T-cell (primary cell): ENCODE data around the gene NYNRIN. TPM values are rescaled to one million over a fixed set of nuclear protein-coding genes. Genes with fewer than 3 reads are reported as not detected.
"Not testable (repeated sequence)": the region's sequence is repeated elsewhere in the genome, so short reads cannot be mapped to it uniquely, and the experiment has no call there.

Source experiments
- ATAC-seq, 4 experiments: fragments of 200-7000 bp in 3 of 4; fragments of 150-1000 bp in 1 of 4; cut with Tn5 transposase; replicated peaks in 1 of 4; 1 replicate in 3 of 4; 2 replicates in 1 of 4; pipeline ENCODE4 v1.10.0; 2021; ENCODE audit warnings: moderate library complexity in 3 of 4, mild to moderate bottlenecking in 2 of 4, moderate number of reproducible peaks in 1 of 4
- CTCF ChIA-PET, 2 donors: fragments of 300-600 bp; sonication (Branson Sonifier 250); formaldehyde crosslinking; loops; one replicate each; lab custom pipeline; 2022; ENCODE audit warnings: antibody characterized with exemption in 2 of 2; lab: Charles Lee
- POLR2A ChIA-PET, 2 donors: fragments of 300-600 bp; sonication (Branson Sonifier 250); formaldehyde crosslinking; loops; one replicate each; lab custom pipeline; 2022; ENCODE audit warnings: antibody characterized with exemption in 2 of 2; lab: Charles Lee
- DNase-seq, 35 experiments: peaks; one replicate each; pipeline versions ENCODE4 v3.0.0 to v3.0.0-alpha.2; 2013 to 2023
- H3K27ac ChIP-seq: one replicate; pipeline ENCODE4 v1.5.1; 2013; ENCODE audit warnings: low read length
- H3K27me3 ChIP-seq, 2 experiments: replicated peaks in 1 of 2; 1 replicate in 1 of 2; 2 replicates in 1 of 2; pipeline versions ENCODE4 v1.6.1 to v1.7.0; 2013; ENCODE audit warnings: low read length in 1 of 2, mixed read lengths in 1 of 2; ENCODE audit not compliant: control insufficient read depth in 2 of 2, insufficient read depth in 2 of 2; ENCODE audit errors: extremely low read depth in 1 of 2
- H3K36me3 ChIP-seq, 2 donors: 1 replicate in 1 of 2; 2 replicates in 1 of 2; pipeline versions ENCODE4 v1.6.1 to v1.7.0; 2013; ENCODE audit warnings: low read length in 1 of 2; ENCODE audit not compliant: control insufficient read depth in 2 of 2, insufficient read depth in 1 of 2; ENCODE audit errors: extremely low read depth in 1 of 2
- H3K4me1 ChIP-seq, 2 experiments: 1 replicate in 1 of 2; 2 replicates in 1 of 2; pipeline versions ENCODE4 v1.6.1 to v1.7.0; 2013; ENCODE audit warnings: low read length in 2 of 2, mixed read lengths in 1 of 2; ENCODE audit not compliant: insufficient read depth in 2 of 2, control insufficient read depth in 1 of 2; ENCODE audit errors: extremely low read depth in 1 of 2
- H3K4me3 ChIP-seq, 2 donors: 1 replicate in 1 of 2; 2 replicates in 1 of 2; pipeline versions ENCODE4 v1.5.1 to v1.7.0; 2013; ENCODE audit warnings: mild to moderate bottlenecking in 2 of 2, low read length in 1 of 2, moderate library complexity in 1 of 2; ENCODE audit not compliant: control insufficient read depth in 1 of 2; ENCODE audit errors: extremely low read depth in 1 of 2
- H3K9me3 ChIP-seq: 2 replicates; pipeline ENCODE4 v1.7.0; 2013
- H3K27ac Mint-ChIP-seq, 2 donors: one replicate each; pipeline ENCODE4 v1.8.0; 2020 to 2021; ENCODE audit warnings: mild to moderate bottlenecking in 2 of 2, mixed read lengths in 2 of 2
- H3K27me3 Mint-ChIP-seq, 2 donors: one replicate each; pipeline ENCODE4 v1.8.0; 2021 to 2022; ENCODE audit warnings: mixed read lengths in 2 of 2
- H3K36me3 Mint-ChIP-seq: one replicate; pipeline ENCODE4 v1.8.0; 2021; ENCODE audit warnings: mixed read lengths
- H3K4me1 Mint-ChIP-seq, 3 donors: one replicate each; pipeline ENCODE4 v1.8.0; 2020 to 2022; ENCODE audit warnings: mixed read lengths in 3 of 3, mild to moderate bottlenecking in 1 of 3
- H3K4me3 Mint-ChIP-seq, 3 donors: one replicate each; pipeline ENCODE4 v1.8.0; 2020 to 2022; ENCODE audit warnings: mild to moderate bottlenecking in 3 of 3, mixed read lengths in 3 of 3, moderate library complexity in 3 of 3
- H3K9me3 Mint-ChIP-seq, 3 donors: one replicate each; pipeline ENCODE4 v1.8.0; 2020 to 2022; ENCODE audit warnings: mixed read lengths in 3 of 3
- WGBS: methylation state at CpG from one replicate; pipeline ENCODE4 v1.1.5; 2013; ENCODE audit warnings: missing lambda C conversion rate; ENCODE audit not compliant: insufficient coverage; 5-methylcytosine and 5-hydroxymethylcytosine counted together
- total RNA-seq, 35 experiments: library from RNA in 6 of 35; stranded (reverse) in 6 of 35; fragments of 120-200 nt in 1 of 35; gene quantifications; one replicate each; pipeline versions ENCODE4 v1.2.1 to v1.2.4 and lab custom pipeline; 2013 to 2026

NYNRIN gene
- total RNA-seq, 5 donors from 2014 or later (not counting 1 experiment from before 2014, with no cell fraction given): 0.28 to 0.95 (median 0.61) TPM

DNA sequence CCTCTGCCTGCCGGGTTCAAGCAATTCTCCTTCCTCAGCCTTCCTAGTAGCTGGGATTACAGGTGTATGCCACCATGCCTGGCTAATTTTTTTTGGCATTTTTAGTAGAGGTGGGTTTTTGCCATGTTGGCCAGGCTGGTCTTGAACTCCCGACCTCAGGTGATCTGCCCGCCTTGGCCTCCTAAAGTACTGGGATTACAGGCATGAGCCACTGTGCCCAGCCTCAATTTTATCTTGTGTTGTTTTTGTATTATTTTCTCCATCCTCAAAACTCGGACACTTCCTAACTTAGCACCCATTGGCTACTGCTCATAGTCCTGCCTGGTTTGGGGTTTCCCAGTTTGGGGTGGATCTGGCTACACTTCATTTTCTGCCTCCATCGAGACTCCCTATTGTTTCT is 11.2 kb upstream of the NYNRIN start:
- H3K4me1 Mint-ChIP-seq, H3K4me3 Mint-ChIP-seq, H3K4me3 ChIP-seq, H3K36me3 Mint-ChIP-seq, ATAC-seq, H3K36me3 ChIP-seq, POLR2A ChIA-PET, DNase-seq, H3K27ac Mint-ChIP-seq, H3K9me3 ChIP-seq, H3K4me1 ChIP-seq, H3K9me3 Mint-ChIP-seq, H3K27ac ChIP-seq: not testable (repeated sequence)
- CTCF ChIA-PET: interaction anchor here in 1 of 2 donors (0.6 kb wide), 1 partner anchor 24 kb away, joined by 3 read pairs; no protein-coding TSS in a partner anchor
- peaks cover 0 to 21% of the 10 kb centered on the region in 2 experiments for H3K27me3 ChIP-seq
- WGBS: 100% methylated on average over 1 of the region's 5 CpGs
- peaks cover 16 to 24% of the 10 kb centered on the region in 2 donors for H3K27me3 Mint-ChIP-seq

DNA sequence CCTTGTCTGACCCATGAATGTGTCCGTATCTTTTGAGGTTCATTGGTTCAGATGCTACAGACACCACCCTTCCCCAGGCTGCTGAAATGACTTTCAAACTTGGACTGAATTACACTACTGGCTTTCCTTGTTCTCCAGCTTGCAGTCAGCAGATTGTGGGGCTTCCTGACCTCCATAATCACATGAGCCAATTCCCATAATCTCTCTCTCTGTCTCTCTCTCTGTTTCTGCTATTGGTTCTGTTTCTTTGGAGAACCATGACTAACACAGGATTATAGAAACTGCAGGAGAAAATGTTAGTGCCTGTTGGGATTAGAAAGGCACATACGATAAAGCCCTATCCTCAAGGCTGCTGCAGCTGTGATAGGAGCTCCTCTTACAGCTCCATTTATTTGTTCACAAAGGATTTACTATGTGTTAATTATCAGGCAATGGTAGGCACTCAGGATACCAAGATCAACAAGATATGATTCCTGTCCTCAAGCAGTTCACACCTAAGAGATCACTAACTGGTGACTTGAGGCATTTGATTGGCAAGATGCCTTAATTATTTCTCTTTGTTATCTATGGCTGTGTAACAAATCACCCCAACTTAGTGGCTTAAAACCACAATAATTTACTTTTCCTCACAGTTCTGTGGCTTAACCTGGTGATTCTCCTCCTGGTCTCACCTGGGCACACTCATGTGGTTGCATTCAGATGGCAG is 10.2 kb upstream of the NYNRIN start:
- ChIA-PET POLR2A (no interaction called here), CTCF (interaction anchor here in 1 of 2 donors (0.6 kb wide), 1 partner anchor 25 kb away, joined by 3 read pairs; no protein-coding TSS in a partner anchor)
- no peak for DNase-seq
- H3K4me3 Mint-ChIP-seq: no peak overlapping the region
- H3K4me1 ChIP-seq: no peaks in the 10 kb centered on the region
- no peak overlapping the region for H3K4me3 ChIP-seq
- H3K27me3 Mint-ChIP-seq: peaks cover 16 to 25% of the 10 kb centered on the region in 2 donors
- no peaks in the 10 kb centered on the region for H3K9me3 Mint-ChIP-seq
- H3K9me3 ChIP-seq: no peaks in the 10 kb centered on the region
- no peak overlapping the region for H3K27ac Mint-ChIP-seq
- H3K4me1 Mint-ChIP-seq: no peaks in the 10 kb centered on the region
- ATAC-seq: no peak
- H3K36me3 Mint-ChIP-seq: no peaks in the 10 kb centered on the region
- WGBS: 71% methylated on average over 1 of the region's 2 CpGs
- H3K36me3 ChIP-seq: no peaks in the 10 kb centered on the region
- H3K27ac ChIP-seq: no peak overlapping the region
- peaks cover 0 to 17% of the 10 kb centered on the region in 2 experiments for H3K27me3 ChIP-seq

DNA sequence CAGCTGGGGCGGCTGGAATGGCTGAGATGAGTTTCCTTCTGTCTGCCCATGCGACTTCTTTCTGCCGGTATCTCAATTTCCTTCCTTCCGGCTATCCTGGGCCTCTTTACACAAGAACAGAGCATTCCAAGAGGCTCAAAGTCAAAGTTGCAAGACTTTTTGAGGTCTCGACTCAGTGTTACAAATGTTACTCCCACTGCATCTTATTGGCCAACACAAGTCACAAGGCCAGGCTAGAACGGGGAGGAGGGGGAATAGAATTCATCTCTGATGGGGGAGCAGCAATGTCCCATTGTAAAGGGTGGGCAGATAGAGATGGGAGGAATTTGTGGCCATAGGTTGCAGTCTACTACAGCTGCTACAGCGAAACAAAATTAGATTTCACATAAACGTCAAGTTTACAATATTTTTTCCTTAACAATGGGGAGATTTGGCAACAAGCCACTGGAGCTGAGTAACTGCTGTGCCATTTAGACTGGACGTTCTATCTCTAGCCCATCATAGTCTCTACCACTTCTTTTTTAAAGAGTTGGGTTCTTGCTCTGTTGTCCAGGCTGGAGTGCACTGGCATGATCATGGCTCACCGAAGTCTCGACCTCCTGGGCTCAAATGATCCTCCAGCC is 9.5 kb upstream of the NYNRIN start:
- H3K4me3 Mint-ChIP-seq: no peak overlapping the region
- no peaks in the 10 kb centered on the region for H3K9me3 ChIP-seq
- H3K27me3 Mint-ChIP-seq: peaks cover 12 to 21% of the 10 kb centered on the region in 2 donors
- CTCF ChIA-PET: no interaction called here
- H3K27ac Mint-ChIP-seq: no peak overlapping the region
- no peaks in the 10 kb centered on the region for H3K36me3 Mint-ChIP-seq
- no peaks in the 10 kb centered on the region for H3K4me1 ChIP-seq
- no peaks in the 10 kb centered on the region for H3K4me1 Mint-ChIP-seq
- no peaks in the 10 kb centered on the region for H3K36me3 ChIP-seq
- H3K27me3 ChIP-seq: peaks cover 0 to 16% of the 10 kb centered on the region in 2 experiments
- H3K27ac ChIP-seq: no peak overlapping the region
- POLR2A ChIA-PET: interaction anchor here in 1 of 2 donors (0.6 kb wide), 1 partner anchor 264 kb away, joined by 4 read pairs; no protein-coding TSS in a partner anchor
- H3K4me3 ChIP-seq: no peak overlapping the region
- no peak for DNase-seq
- 72% methylated on average over 7 of the region's 11 CpGs for WGBS
- ATAC-seq: no peak
- H3K9me3 Mint-ChIP-seq: no peaks in the 10 kb centered on the region

DNA sequence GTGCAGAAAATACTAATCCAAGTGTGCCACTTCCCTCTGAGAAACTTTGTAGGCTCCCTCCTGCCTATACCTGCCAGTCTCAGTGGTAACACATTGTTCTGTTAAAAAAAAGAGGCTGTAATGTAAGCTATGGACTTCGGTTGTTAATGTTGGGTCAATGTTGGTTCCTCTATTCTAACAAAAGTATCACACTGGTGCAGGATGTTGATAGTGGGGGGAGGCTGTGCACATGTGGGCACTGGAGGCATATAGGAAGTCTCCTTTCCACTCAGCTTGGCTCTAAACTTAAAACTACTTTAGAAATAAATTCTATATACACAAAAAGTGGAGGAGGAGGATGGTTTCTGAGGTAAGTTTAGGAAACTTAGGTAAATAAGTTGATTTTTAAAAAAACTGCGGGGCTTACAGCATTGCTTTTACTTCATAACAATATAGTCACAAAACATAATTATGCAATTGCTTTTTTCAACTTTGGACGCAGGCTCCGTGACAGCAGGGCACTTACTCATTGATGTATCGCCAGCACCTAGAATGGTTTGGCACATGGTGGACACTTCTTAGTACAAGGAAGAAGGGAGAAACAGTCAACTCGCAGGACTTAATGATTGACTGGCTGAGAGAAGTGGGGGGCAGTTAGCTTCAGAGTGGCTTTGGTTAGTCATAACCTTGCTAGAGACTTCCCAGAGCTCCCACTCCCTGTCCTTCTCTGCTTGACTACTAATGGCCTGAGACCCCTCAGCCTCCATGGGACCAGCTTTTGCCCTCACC is 7.9 kb upstream of the NYNRIN start:
- Mint-ChIP-seq H3K4me1 (no peaks in the 10 kb centered on the region), H3K27ac (no peak overlapping the region), H3K9me3 (no peaks in the 10 kb centered on the region), H3K4me3 (no peak overlapping the region), H3K27me3 (peaks cover 9 to 21% of the 10 kb centered on the region in 2 donors), H3K36me3 (no peaks in the 10 kb centered on the region)
- ChIA-PET CTCF (no interaction called here), POLR2A (interaction anchor here in 1 of 2 donors (0.5 kb wide), 1 partner anchor 45 kb away, joined by 5 read pairs; no protein-coding TSS in a partner anchor)
- Histone ChIP-seq H3K4me1 (no peaks in the 10 kb centered on the region), H3K27me3 (peaks cover 0 to 16% of the 10 kb centered on the region in 2 experiments), H3K27ac (no peak overlapping the region), H3K4me3 (no peak overlapping the region), H3K36me3 (no peaks in the 10 kb centered on the region), H3K9me3 (no peaks in the 10 kb centered on the region)
- 68% methylated on average over 4 of the region's 6 CpGs for WGBS
- no peak for ATAC-seq
- no peak for DNase-seq

DNA sequence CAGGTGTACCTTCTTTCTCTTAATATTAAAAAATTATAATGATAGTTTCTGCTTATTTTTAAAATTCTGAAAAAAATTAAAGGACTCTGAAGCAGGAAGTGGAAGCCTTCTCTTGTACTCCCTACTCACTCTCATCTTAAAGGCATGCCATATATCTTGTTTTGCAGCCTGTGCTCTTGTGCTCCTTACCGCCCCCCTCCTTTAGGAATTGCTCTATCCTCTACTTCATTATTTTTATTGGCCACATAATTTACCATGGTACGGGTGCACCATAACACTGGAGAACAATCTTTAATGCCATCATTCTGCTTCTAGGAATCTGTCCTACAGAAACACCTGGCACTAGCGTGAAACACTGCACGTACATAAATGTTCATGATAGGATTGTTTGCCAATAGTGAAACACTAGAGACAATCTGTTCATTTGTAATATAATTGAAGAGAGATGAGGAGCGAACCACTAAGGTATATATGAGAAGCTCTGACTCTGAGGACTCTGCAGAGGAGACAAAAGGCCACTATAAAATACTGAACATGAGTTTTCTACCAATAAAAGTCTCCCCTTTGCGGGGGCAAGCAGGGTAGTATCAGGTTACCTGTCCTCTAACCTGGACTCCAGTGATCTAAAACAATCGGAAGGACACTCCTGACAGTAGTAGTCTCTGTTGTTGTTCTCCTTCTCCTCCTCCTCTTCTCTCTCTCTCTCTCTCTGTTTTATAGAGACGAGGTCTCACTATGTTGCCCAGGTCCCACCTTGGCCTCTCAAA is 6.3 kb upstream of the NYNRIN start:
- no peak overlapping the region for H3K27ac Mint-ChIP-seq
- ChIA-PET CTCF (no interaction called here), POLR2A (no interaction called here)

More for the DNA sequence above, 6.3 kb upstream of the NYNRIN start:
- Mint-ChIP-seq H3K9me3 (no peaks in the 10 kb centered on the region), H3K27me3 (peaks cover 5 to 18% of the 10 kb centered on the region in 2 donors), H3K36me3 (no peaks in the 10 kb centered on the region), H3K4me3 (no peak overlapping the region), H3K4me1 (no peaks in the 10 kb centered on the region)
- Histone ChIP-seq H3K9me3 (no peaks in the 10 kb centered on the region), H3K27ac (no peak overlapping the region), H3K36me3 (no peaks in the 10 kb centered on the region), H3K4me3 (no peak overlapping the region), H3K27me3 (peaks cover 0 to 12% of the 10 kb centered on the region in 2 experiments), H3K4me1 (no peaks in the 10 kb centered on the region)
- WGBS: no CpG with 5 or more reads among the region's 8 CpGs
- DNase-seq (no peak), ATAC-seq (no peak)
